ENCODE data around the gene TEX2.

- no peak for TF ChIP-seq CTCF (IDR thresholded peaks at IDR 0.05)
- TF ChIP-seq POLR2A (IDR thresholded peaks at IDR 0.05) = no peak
These were observed 19.7 kb downstream of the TEX2 start for GRCh38 chr17:64243340-64243739.

Data from Peyer's patch (tissue), 4 donors.